ENCODE data around the gene GAS7. TPM values are rescaled to one million over a fixed set of nuclear protein-coding genes. Genes with fewer than 3 reads are reported as not detected.

Gene GAS7
- total and polyA plus RNA-seq, 2 donors (not counting 1 experiment from before 2014, with no cell fraction given) = 3.4 to 13.6 TPM

- Mint-ChIP-seq H3K4me1 (peaks cover 4% of the 10 kb centered on the region), H3K27ac (no peak overlapping the region), H3K27me3 (peaks cover 14% of the 10 kb centered on the region), H3K4me3 (no peak overlapping the region), H3K9me3 (ENCODE audit: insufficient read depth) (no peaks in the 10 kb centered on the region)
- 94% methylated on average over 5 of the region's 8 CpGs for WGBS (ENCODE audit: insufficient coverage)
- no peak overlapping the region for H2AFZ ChIP-seq (ENCODE audit: insufficient read depth, low read depth, low read length, poor library complexity, severe bottlenecking)
- H3K4me2 ChIP-seq (replicated peaks; ENCODE audit: low read depth, low read length, poor library complexity, severe bottlenecking) = no peak overlapping the region
- H3K27me3 ChIP-seq (replicated peaks in 1 of 4; ENCODE audit: control extremely low read depth in 1 of 4, control insufficient read depth in 3 of 4, insufficient read depth in 4 of 4, low read length in 3 of 4) = no peaks in the 10 kb centered on the region
- ATAC-seq (ENCODE audit: low read depth) = no peak
- H3K36me3 ChIP-seq (replicated peaks in 1 of 2; ENCODE audit: control extremely low read depth in 1 of 2, control insufficient read depth in 1 of 2, extremely low read depth in 1 of 2, insufficient read depth in 2 of 2, low read length in 1 of 2) = no peaks in the 10 kb centered on the region
- no peaks in the 10 kb centered on the region for H3K9me3 ChIP-seq (ENCODE audit: control extremely low read depth in 1 of 3, control insufficient read depth in 2 of 3, insufficient read depth in 1 of 3, low read length in 2 of 3)
- no peak for DNase-seq
- no peaks in the 10 kb centered on the region for H3K4me1 ChIP-seq (ENCODE audit: control insufficient read depth in 2 of 2, insufficient read depth in 2 of 2, low read length in 2 of 2)
- CTCF ChIA-PET = no interaction called here
- H3K27ac ChIP-seq (ENCODE audit: low read length in 2 of 2) = no peak overlapping the region
- no peaks in the 10 kb centered on the region for H4K20me1 ChIP-seq (ENCODE audit: control insufficient read depth, insufficient read depth, low read length, poor library complexity, severe bottlenecking)
- H3K79me2 ChIP-seq (ENCODE audit: control insufficient read depth, insufficient read depth, low read length) = peaks cover 5% of the 10 kb centered on the region
- H3K9ac ChIP-seq (ENCODE audit: low read length) = no peak overlapping the region
- TF ChIP-seq, protein P1, sequence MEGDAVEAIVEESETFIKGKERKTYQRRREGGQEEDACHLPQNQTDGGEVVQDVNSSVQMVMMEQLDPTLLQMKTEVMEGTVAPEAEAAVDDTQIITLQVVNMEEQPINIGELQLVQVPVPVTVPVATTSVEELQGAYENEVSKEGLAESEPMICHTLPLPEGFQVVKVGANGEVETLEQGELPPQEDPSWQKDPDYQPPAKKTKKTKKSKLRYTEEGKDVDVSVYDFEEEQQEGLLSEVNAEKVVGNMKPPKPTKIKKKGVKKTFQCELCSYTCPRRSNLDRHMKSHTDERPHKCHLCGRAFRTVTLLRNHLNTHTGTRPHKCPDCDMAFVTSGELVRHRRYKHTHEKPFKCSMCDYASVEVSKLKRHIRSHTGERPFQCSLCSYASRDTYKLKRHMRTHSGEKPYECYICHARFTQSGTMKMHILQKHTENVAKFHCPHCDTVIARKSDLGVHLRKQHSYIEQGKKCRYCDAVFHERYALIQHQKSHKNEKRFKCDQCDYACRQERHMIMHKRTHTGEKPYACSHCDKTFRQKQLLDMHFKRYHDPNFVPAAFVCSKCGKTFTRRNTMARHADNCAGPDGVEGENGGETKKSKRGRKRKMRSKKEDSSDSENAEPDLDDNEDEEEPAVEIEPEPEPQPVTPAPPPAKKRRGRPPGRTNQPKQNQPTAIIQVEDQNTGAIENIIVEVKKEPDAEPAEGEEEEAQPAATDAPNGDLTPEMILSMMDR (IDR thresholded peaks at IDR 0.05) = no peak
- no peak for TF ChIP-seq EZH2 (IDR thresholded peaks at IDR 0.05; ENCODE audit: borderline replicate concordance, insufficient read depth, low read depth, low read length, poor library complexity, severe bottlenecking)
- no peak overlapping the region for H3K4me3 ChIP-seq (ENCODE audit: control extremely low read depth in 1 of 5, extremely low read depth in 1 of 5, insufficient read depth in 1 of 5, low read depth in 2 of 5, low read length in 4 of 5)
- intact Hi-C loops (cut with micrococcal nuclease) = no loop called here
- POLR2A ChIA-PET = no interaction called here
These were observed 95.6 kb downstream of the GAS7 start for GRCh38 chr17:10102817-10103216.

DNA sequence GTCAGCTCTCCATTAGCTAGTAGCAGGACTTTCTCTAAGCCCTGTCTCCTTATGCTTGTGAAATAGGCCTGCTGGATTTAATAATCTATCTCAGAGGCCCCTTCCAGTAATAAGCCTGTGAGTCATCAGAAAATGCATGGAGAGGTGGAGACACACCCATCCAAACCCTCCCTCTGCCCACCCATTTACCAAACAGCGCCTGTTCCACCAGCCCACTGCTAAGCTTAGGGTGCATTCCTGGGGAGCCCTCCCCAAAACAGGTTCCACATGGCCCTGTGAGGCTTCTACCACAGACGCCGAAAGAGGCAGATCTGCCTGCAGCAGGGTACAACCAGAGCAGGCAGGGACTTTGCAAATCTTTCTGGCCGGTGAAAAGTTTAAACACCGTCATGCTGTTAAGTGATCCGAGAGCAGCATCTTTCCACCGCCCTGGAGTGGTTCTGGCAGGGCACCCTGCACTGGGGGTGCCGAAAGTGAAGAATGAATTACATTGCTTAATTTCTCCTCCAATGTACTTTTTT lies 99.3 kb downstream of the GAS7 start:
- POLR2A ChIA-PET = interaction anchor here (0.5 kb wide), 1 partner anchor 31 kb away, joined by 3 read pairs; no protein-coding TSS in a partner anchor
- H2AFZ ChIP-seq (ENCODE audit: insufficient read depth, low read depth, low read length, poor library complexity, severe bottlenecking) = no peak overlapping the region
- peaks cover 2% of the 10 kb centered on the region for H3K27me3 Mint-ChIP-seq
- H4K20me1 ChIP-seq (ENCODE audit: control insufficient read depth, insufficient read depth, low read length, poor library complexity, severe bottlenecking) = no peaks in the 10 kb centered on the region
- no peaks in the 10 kb centered on the region for H3K27me3 ChIP-seq (replicated peaks in 1 of 4; ENCODE audit: control extremely low read depth in 1 of 4, control insufficient read depth in 3 of 4, insufficient read depth in 4 of 4, low read length in 3 of 4)
- no peak overlapping the region for H3K27ac Mint-ChIP-seq
- no peak overlapping the region for H3K4me3 Mint-ChIP-seq
- intact Hi-C loops (cut with micrococcal nuclease) = no loop called here
- H3K36me3 ChIP-seq (replicated peaks in 1 of 2; ENCODE audit: control extremely low read depth in 1 of 2, control insufficient read depth in 1 of 2, extremely low read depth in 1 of 2, insufficient read depth in 2 of 2, low read length in 1 of 2) = no peaks in the 10 kb centered on the region
- no peaks in the 10 kb centered on the region for H3K4me1 ChIP-seq (ENCODE audit: control insufficient read depth in 2 of 2, insufficient read depth in 2 of 2, low read length in 2 of 2)
- no peak overlapping the region for H3K4me3 ChIP-seq (ENCODE audit: control extremely low read depth in 1 of 5, extremely low read depth in 1 of 5, insufficient read depth in 1 of 5, low read depth in 2 of 5, low read length in 4 of 5)
- WGBS (ENCODE audit: insufficient coverage) = 99% methylated on average over 7 of the region's 8 CpGs
- ATAC-seq (ENCODE audit: low read depth) (no peak), DNase-seq (no peak)
- H3K4me2 ChIP-seq (replicated peaks; ENCODE audit: low read depth, low read length, poor library complexity, severe bottlenecking) = no peak overlapping the region
- CTCF ChIA-PET = no interaction called here
- TF ChIP-seq EZH2 (IDR thresholded peaks at IDR 0.05; ENCODE audit: borderline replicate concordance, insufficient read depth, low read depth, low read length, poor library complexity, severe bottlenecking) = no peak
- TF ChIP-seq, protein P1 (IDR thresholded peaks at IDR 0.05) = no peak
- H3K9me3 ChIP-seq (ENCODE audit: control extremely low read depth in 1 of 3, control insufficient read depth in 2 of 3, insufficient read depth in 1 of 3, low read length in 2 of 3) = no peaks in the 10 kb centered on the region
- H3K9ac ChIP-seq (ENCODE audit: low read length) = no peak overlapping the region
- H3K9me3 Mint-ChIP-seq (ENCODE audit: insufficient read depth) = no peaks in the 10 kb centered on the region
- no peak overlapping the region for H3K27ac ChIP-seq (ENCODE audit: low read length in 2 of 2)
- no peaks in the 10 kb centered on the region for H3K79me2 ChIP-seq (ENCODE audit: control insufficient read depth, insufficient read depth, low read length)
- H3K4me1 Mint-ChIP-seq = no peaks in the 10 kb centered on the region

Measured in B cell (primary cell).